Measurements from ENCODE around the gene SH2D3A. TPM values are rescaled to one million over a fixed set of nuclear protein-coding genes. Genes with fewer than 3 reads are reported as not detected.

The SH2D3A gene
- total RNA-seq, 2 experiments from 2014 or later: 20.6 to 20.9 TPM

- Mint-ChIP-seq H3K4me1 (ENCODE audit: low read depth) (peaks cover 38% of the 10 kb centered on the region), H3K27ac (peak overlapping the region; percentile 99), H3K9me3 (no peaks in the 10 kb centered on the region), H3K27me3 (no peaks in the 10 kb centered on the region), H3K4me3 (peak overlapping the region; percentile 98), H3K36me3 (ENCODE audit: low read depth) (peaks cover 24% of the 10 kb centered on the region)
- ATAC-seq (no peak), DNase-seq (peak; percentile 47)
- intact Hi-C loops (cut with micrococcal nuclease): loop anchor here (5.0 to 10.0 kb wide), 2 partner anchors 77 to 224 kb away; no protein-coding TSS in a partner anchor
- CTCF ChIA-PET: interaction anchor here (0.8 to 4.6 kb wide), 13 partner anchors 9 to 222 kb away, joined by 3 to 73 read pairs (median 10); partner anchors contain the start of gene VAV1
- TF ChIP-seq, protein P1, sequence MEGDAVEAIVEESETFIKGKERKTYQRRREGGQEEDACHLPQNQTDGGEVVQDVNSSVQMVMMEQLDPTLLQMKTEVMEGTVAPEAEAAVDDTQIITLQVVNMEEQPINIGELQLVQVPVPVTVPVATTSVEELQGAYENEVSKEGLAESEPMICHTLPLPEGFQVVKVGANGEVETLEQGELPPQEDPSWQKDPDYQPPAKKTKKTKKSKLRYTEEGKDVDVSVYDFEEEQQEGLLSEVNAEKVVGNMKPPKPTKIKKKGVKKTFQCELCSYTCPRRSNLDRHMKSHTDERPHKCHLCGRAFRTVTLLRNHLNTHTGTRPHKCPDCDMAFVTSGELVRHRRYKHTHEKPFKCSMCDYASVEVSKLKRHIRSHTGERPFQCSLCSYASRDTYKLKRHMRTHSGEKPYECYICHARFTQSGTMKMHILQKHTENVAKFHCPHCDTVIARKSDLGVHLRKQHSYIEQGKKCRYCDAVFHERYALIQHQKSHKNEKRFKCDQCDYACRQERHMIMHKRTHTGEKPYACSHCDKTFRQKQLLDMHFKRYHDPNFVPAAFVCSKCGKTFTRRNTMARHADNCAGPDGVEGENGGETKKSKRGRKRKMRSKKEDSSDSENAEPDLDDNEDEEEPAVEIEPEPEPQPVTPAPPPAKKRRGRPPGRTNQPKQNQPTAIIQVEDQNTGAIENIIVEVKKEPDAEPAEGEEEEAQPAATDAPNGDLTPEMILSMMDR (IDR thresholded peaks at IDR 0.05): no peak
- POLR2A ChIA-PET: interaction anchor here (1.5 to 1.6 kb wide), 2 partner anchors 35 to 124 kb away, joined by 4 to 14 read pairs; no protein-coding TSS in a partner anchor
Measured at GRCh38 chr19:6738787-6739389, 28.3 kb downstream of the SH2D3A start.

- POLR2A ChIA-PET: interaction anchor here (0.6 to 2.9 kb wide), 10 partner anchors 13 to 233 kb away, joined by 3 to 14 read pairs (median 4); partner anchors contain the start of gene VAV1
- no peaks in the 10 kb centered on the region for H3K27me3 Mint-ChIP-seq
Measured at GRCh38 chr19:6737873-6738786, 29.1 kb downstream of the SH2D3A start.

DNA sequence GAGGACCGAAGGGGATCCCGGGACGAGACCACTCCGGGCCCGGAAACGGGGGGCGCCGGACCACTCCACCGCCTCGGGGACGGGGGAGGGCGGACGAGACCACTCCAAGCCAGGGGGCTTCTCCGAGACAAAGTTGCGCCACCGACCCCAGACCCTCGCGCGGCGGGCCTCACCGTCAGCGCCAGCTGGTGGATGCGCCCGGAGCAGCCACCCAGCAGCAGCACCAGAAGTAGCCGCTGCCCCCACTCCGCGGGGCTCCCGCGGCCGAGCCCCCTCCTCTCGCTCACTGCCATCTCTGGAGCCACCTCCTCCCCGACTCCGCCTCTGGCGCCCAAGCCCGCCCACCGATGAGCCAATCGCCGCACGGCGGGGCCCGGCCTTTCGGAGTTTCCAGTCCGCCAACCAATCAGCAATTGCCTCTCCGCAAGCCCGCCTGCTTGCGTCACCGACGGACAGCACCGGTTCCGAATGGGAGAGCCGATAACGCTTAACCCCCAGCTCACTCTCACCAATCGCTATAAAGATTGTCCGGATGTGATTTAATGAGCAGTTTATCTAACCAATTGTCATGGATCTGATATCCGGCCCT, 29.9 kb downstream of the SH2D3A start, which contains the start of gene GPR108:
Gene GPR108, minus strand, starts transcription at position 297 of the 589 bp plus-strand sequence. Its CDS starts 4 bp downstream, at position 293.
- ChIA-PET CTCF (interaction anchor here (0.7 to 4.6 kb wide), 18 partner anchors 10 to 221 kb away, joined by 3 to 73 read pairs (median 8); partner anchors contain the start of genes TNFSF14 and VAV1), POLR2A (interaction anchor here (0.6 to 2.9 kb wide), 15 partner anchors 12 to 221 kb away, joined by 3 to 15 read pairs (median 4); partner anchors contain the start of genes TNFSF14 and VAV1)
- Mint-ChIP-seq H3K27me3 (no peaks in the 10 kb centered on the region), H3K27ac (peak within 1 kb of the TSS; percentile 99), H3K36me3 (ENCODE audit: low read depth) (peaks cover 27% of the 10 kb centered on the region), H3K9me3 (no peaks in the 10 kb centered on the region), H3K4me1 (ENCODE audit: low read depth) (peaks cover 38% of the 10 kb centered on the region), H3K4me3 (peak within 1 kb of the TSS; percentile 98)
- TF ChIP-seq, protein P1 (IDR thresholded peaks at IDR 0.05): no peak
- peak; percentile 75 for ATAC-seq
- peak; percentile 100 for DNase-seq
- intact Hi-C loops (cut with micrococcal nuclease): loop anchor here (1.0 to 10.0 kb wide), 4 partner anchors 29 to 223 kb away; partner anchors contain the start of gene SH2D3A

More at GRCh38 chr19:6737873-6738786, 29.1 kb downstream of the SH2D3A start:
- Mint-ChIP-seq H3K4me3 (peak overlapping the region; percentile 98), H3K4me1 (ENCODE audit: low read depth) (peaks cover 38% of the 10 kb centered on the region), H3K27ac (peak overlapping the region; percentile 99), H3K9me3 (no peaks in the 10 kb centered on the region), H3K36me3 (ENCODE audit: low read depth) (peaks cover 25% of the 10 kb centered on the region)
- DNase-seq (peak; percentile 95), ATAC-seq (peak; percentile 17)
- TF ChIP-seq, protein P1 (IDR thresholded peaks at IDR 0.05): peak; percentile 74
- CTCF ChIA-PET: interaction anchor here (0.6 to 4.6 kb wide), 25 partner anchors 10 to 221 kb away, joined by 3 to 73 read pairs (median 5); partner anchors contain the start of genes TNFSF14 and VAV1
- intact Hi-C loops (cut with micrococcal nuclease): loop anchor here (1.0 to 10.0 kb wide), 4 partner anchors 29 to 223 kb away; partner anchors contain the start of gene SH2D3A

DNA sequence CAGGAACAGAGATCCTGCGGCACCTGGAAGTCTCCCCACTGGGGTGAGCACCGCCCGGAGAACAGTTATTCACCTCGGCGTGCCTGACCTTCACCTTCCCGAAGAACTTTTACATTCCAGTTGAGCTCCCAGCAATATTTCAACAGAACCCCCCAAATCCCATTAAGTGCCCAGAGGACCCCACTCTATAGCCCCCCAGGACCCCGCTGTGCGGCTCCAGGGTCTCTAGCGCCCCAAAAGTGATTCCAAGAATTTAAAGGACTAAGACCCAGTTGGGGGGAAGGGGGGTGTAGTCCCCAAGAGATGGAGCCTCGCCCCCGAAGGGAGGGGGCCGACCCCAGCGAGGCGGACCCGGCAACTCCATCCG, 30.3 kb downstream of the SH2D3A start:
- ChIA-PET CTCF (interaction anchor here (0.7 to 4.6 kb wide), 20 partner anchors 11 to 220 kb away, joined by 3 to 73 read pairs (median 8); partner anchors contain the start of genes TNFSF14 and VAV1), POLR2A (interaction anchor here (0.6 to 2.9 kb wide), 13 partner anchors 12 to 220 kb away, joined by 3 to 15 read pairs (median 3); partner anchors contain the start of genes TNFSF14 and VAV1)
- H3K4me1 Mint-ChIP-seq (ENCODE audit: low read depth): peaks cover 38% of the 10 kb centered on the region
- intact Hi-C loops (cut with micrococcal nuclease): loop anchor here (1.0 to 10.0 kb wide), 4 partner anchors 30 to 222 kb away; partner anchors contain the start of gene SH2D3A
- no peak for ATAC-seq
- H3K9me3 Mint-ChIP-seq: no peaks in the 10 kb centered on the region
- H3K27me3 Mint-ChIP-seq: no peaks in the 10 kb centered on the region
- peaks cover 28% of the 10 kb centered on the region for H3K36me3 Mint-ChIP-seq (ENCODE audit: low read depth)
- TF ChIP-seq, protein P1 (IDR thresholded peaks at IDR 0.05): no peak
- DNase-seq: no peak
- H3K27ac Mint-ChIP-seq: peak overlapping the region; percentile 99
- H3K4me3 Mint-ChIP-seq: peak overlapping the region; percentile 98

Data from activated CD8-positive, alpha-beta T cell treated with anti-CD3 and anti-CD28 coated beads for 36 hours (primary cell).